ENCODE results near the gene ZDHHC14. TPM values are rescaled to one million over a fixed set of nuclear protein-coding genes. Genes with fewer than 3 reads are reported as not detected.

The ZDHHC14 gene
- total RNA-seq, 1 experiment from 2014 or later, result 1.7 TPM

GRCh38 chr6:157452096-157452495 lies 71.1 kb downstream of the ZDHHC14 start:
- H3K4me2 ChIP-seq (ENCODE audit: insufficient read depth, insufficient read length, low read length), result no peak overlapping the region
- H3K27me3 ChIP-seq (ENCODE audit: insufficient read depth, low read length), result no peaks in the 10 kb centered on the region

More at GRCh38 chr6:157452096-157452495, 71.1 kb downstream of the ZDHHC14 start:
- no peak overlapping the region for H2BK20ac ChIP-seq (ENCODE audit: low read depth, low read length, poor library complexity, severe bottlenecking)
- H3K27me3 Mint-ChIP-seq (ENCODE audit: low read depth), result peaks cover 1% of the 10 kb centered on the region; the same call in 1 of the 2 replicates
- H3K23me2 ChIP-seq (ENCODE audit: insufficient read length, low read depth, low read length, poor library complexity, severe bottlenecking), result no peaks in the 10 kb centered on the region
- no peaks in the 10 kb centered on the region for H3K79me1 ChIP-seq (ENCODE audit: insufficient read depth, low read depth, low read length, poor library complexity, severe bottlenecking)
- no peak overlapping the region for H3T11ph ChIP-seq (ENCODE audit: low read length)
- H2BK15ac ChIP-seq (ENCODE audit: low read depth, low read length), result no peak overlapping the region
- H4K91ac ChIP-seq (ENCODE audit: insufficient read length, low read depth, low read length), result no peak overlapping the region
- no CpG with 5 or more reads among the region's 2 CpGs for WGBS (ENCODE audit: extremely low coverage, insufficient read length, low lambda C conversion rate)
- no peaks in the 10 kb centered on the region for H3K9me3 Mint-ChIP-seq
- H3K18ac ChIP-seq (ENCODE audit: insufficient read length, low read depth, low read length), result no peak overlapping the region
- H3K36me3 Mint-ChIP-seq (ENCODE audit: insufficient read depth in 1 of 3, low read depth in 3 of 3), result no peaks in the 10 kb centered on the region
- no peak overlapping the region for H2BK120ac ChIP-seq (ENCODE audit: low read depth, low read length, poor library complexity, severe bottlenecking)
- no peak overlapping the region for H3K4ac ChIP-seq (ENCODE audit: low read depth, low read length)
- no peak for DNase-seq
- no peak overlapping the region for H4K8ac ChIP-seq (replicated peaks; ENCODE audit: insufficient read length, low read depth, low read length)
- no peak overlapping the region for H2AK5ac ChIP-seq (ENCODE audit: insufficient read length, low read length)
- no peak overlapping the region for H3K56ac ChIP-seq (ENCODE audit: insufficient read length, low read depth, low read length)
- H3K23ac ChIP-seq (ENCODE audit: insufficient read length, low read depth, low read length), result no peak overlapping the region
- H3K27ac Mint-ChIP-seq, result no peak overlapping the region
- TF ChIP-seq CTCF (conservative IDR thresholded peaks at IDR 0.05), result no peak
- no peak overlapping the region for H3K27ac ChIP-seq (ENCODE audit: insufficient read length, low read depth, low read length)
- no peak overlapping the region for H4K5ac ChIP-seq (ENCODE audit: insufficient read length, low read depth, low read length)
- no peak overlapping the region for H2AFZ ChIP-seq (ENCODE audit: low read length)
- no peaks in the 10 kb centered on the region; the same call in 1 of the 2 replicates for H3K4me1 ChIP-seq (ENCODE audit: insufficient read depth, low read length)
- H3K4me3 Mint-ChIP-seq, result no peak overlapping the region
- no peaks in the 10 kb centered on the region for H3K79me2 ChIP-seq (ENCODE audit: insufficient read depth, low read length)
- H3K4me1 Mint-ChIP-seq, result peaks cover 15% of the 10 kb centered on the region in 2 experiments
- no peak overlapping the region for H3K14ac ChIP-seq (ENCODE audit: insufficient read depth, low read length)
- H3K9me3 ChIP-seq (ENCODE audit: control insufficient read depth, low read depth, low read length), result no peaks in the 10 kb centered on the region
- no peak overlapping the region for H3K9ac ChIP-seq (ENCODE audit: extremely low read depth, insufficient read length, low read length)
- no peak overlapping the region for H2BK5ac ChIP-seq (ENCODE audit: insufficient read length, low read length)
- no peak overlapping the region for H2BK12ac ChIP-seq (ENCODE audit: insufficient read length, low read depth, low read length)
- H4K20me1 ChIP-seq (ENCODE audit: control insufficient read depth, insufficient read depth, insufficient read length), result no peaks in the 10 kb centered on the region

Measured in H9 (cell line).